Naive thymus-derived CD4-positive, alpha-beta T cell (primary cell): ENCODE results near the gene LMCD1. TPM values are rescaled to one million over a fixed set of nuclear protein-coding genes. Genes with fewer than 3 reads are reported as not detected.
"Not testable (repeated sequence)": the region's sequence is repeated elsewhere in the genome, so short reads cannot be mapped to it uniquely, and the experiment has no call there.

ENCODE experiments used
- ATAC-seq: fragments of 150-1000 bp; cut with Tn5 transposase; 2 replicates; pipeline ENCODE4 v1.10.0; 2021; ENCODE audit warnings: mild to moderate bottlenecking, moderate library complexity
- CTCF ChIA-PET: fragments of 350-600 bp; sonication (Branson Sonifier 250); formaldehyde crosslinking; loops from one replicate; lab custom pipeline; 2021; ENCODE audit warnings: antibody characterized with exemption; lab: Charles Lee
- POLR2A ChIA-PET: fragments of 350-600 bp; sonication (Branson Sonifier 250); formaldehyde crosslinking; loops from one replicate; lab custom pipeline; 2021; ENCODE audit warnings: antibody characterized with exemption, inconsistent platforms; lab: Charles Lee
- DNase-seq, 9 donors: peaks; one replicate each; pipeline versions ENCODE4 v3.0.0 to v3.0.0-alpha.2; 2020 to 2022; ENCODE audit warnings: mixed read lengths in 1 of 9
- H3K27ac ChIP-seq: one replicate; pipeline ENCODE4 v1.7.0; 2013; ENCODE audit warnings: mild to moderate bottlenecking, low read depth, low read length, moderate library complexity
- H3K27me3 ChIP-seq, 2 donors: one replicate each; pipeline ENCODE4 v1.7.0; 2013; ENCODE audit warnings: low read length in 2 of 2, mild to moderate bottlenecking in 2 of 2, moderate library complexity in 2 of 2; ENCODE audit not compliant: control insufficient read depth in 2 of 2, insufficient read depth in 2 of 2
- H3K36me3 ChIP-seq, 3 experiments: 1 replicate in 2 of 3; 2 replicates in 1 of 3; pipeline ENCODE4 v1.7.0; 2013; ENCODE audit warnings: low read length in 3 of 3, mild to moderate bottlenecking in 3 of 3, moderate library complexity in 1 of 3; ENCODE audit not compliant: insufficient read depth in 3 of 3, control insufficient read depth in 2 of 3
- H3K4me1 ChIP-seq, 2 donors: one replicate each; pipeline ENCODE4 v1.7.0; 2013; ENCODE audit warnings: low read length in 2 of 2, mild to moderate bottlenecking in 2 of 2, moderate library complexity in 1 of 2; ENCODE audit not compliant: control insufficient read depth in 2 of 2, insufficient read depth in 2 of 2
- H3K4me3 ChIP-seq: 2 replicates; pipeline ENCODE4 v1.7.0; 2013; ENCODE audit warnings: mild to moderate bottlenecking, low read length
- H3K9me3 ChIP-seq, 3 experiments: 1 replicate in 2 of 3; 2 replicates in 1 of 3; pipeline ENCODE4 v1.7.0; 2013; ENCODE audit warnings: low read length in 3 of 3; ENCODE audit not compliant: control insufficient read depth in 2 of 3
- H3K27ac Mint-ChIP-seq, 9 donors: one replicate each; pipeline ENCODE4 v1.8.0; 2020 to 2022; ENCODE audit warnings: mixed read lengths in 9 of 9, mild to moderate bottlenecking in 8 of 9, moderate library complexity in 5 of 9, inconsistent platforms in 2 of 9
- H3K27me3 Mint-ChIP-seq, 5 donors: one replicate each; pipeline ENCODE4 v1.8.0; 2021 to 2022; ENCODE audit warnings: mixed read lengths in 5 of 5, mild to moderate bottlenecking in 1 of 5
- H3K36me3 Mint-ChIP-seq, 5 donors: one replicate each; pipeline ENCODE4 v1.8.0; 2020 to 2022; ENCODE audit warnings: mixed read lengths in 5 of 5, mild to moderate bottlenecking in 3 of 5, inconsistent platforms in 1 of 5
- H3K4me1 Mint-ChIP-seq, 7 donors: one replicate each; pipeline ENCODE4 v1.8.0; 2020 to 2022; ENCODE audit warnings: mixed read lengths in 7 of 7, mild to moderate bottlenecking in 3 of 7, inconsistent platforms in 1 of 7
- H3K4me3 Mint-ChIP-seq, 10 donors: one replicate each; pipeline ENCODE4 v1.8.0; 2020 to 2022; ENCODE audit warnings: mild to moderate bottlenecking in 10 of 10, mixed read lengths in 10 of 10, moderate library complexity in 6 of 10, inconsistent platforms in 2 of 10
- H3K9me3 Mint-ChIP-seq, 11 donors: one replicate each; pipeline ENCODE4 v1.8.0; 2020 to 2022; ENCODE audit warnings: mixed read lengths in 11 of 11, mild to moderate bottlenecking in 4 of 11, inconsistent platforms in 1 of 11, moderate library complexity in 1 of 11
- intact Hi-C, 2 donors: fragments of 100-400 bp; cut with micrococcal nuclease; formaldehyde crosslinking; loops; one replicate each; pipeline ENCODE4 v1.15.1; 2023
- polyA plus RNA-seq, 2 donors: library from polyadenylated mRNA; unstranded; fragments of 300-500 nt; fragmentation: Illumina TruSeq; gene quantifications; one replicate each; pipeline ENCODE4 v1.2.3, GENCODE V29; 2021
- total RNA-seq, 6 experiments: library from RNA in 5 of 6; stranded (reverse) in 5 of 6; gene quantifications; 1 replicate in 5 of 6; 2 replicates in 1 of 6; pipeline ENCODE4 v1.2.3 and lab custom pipeline; 2021 to 2026

The LMCD1 gene
- total and polyA plus RNA-seq, 7 experiments from 2014 or later, result 0.56 TPM; not detected in 6

GRCh38 chr3:8576436-8576835 is 74.8 kb downstream of the LMCD1 start:
- Mint-ChIP-seq H3K4me3 (no peak overlapping the region), H3K27ac (no peak overlapping the region), H3K9me3 (peaks cover 0 to 6% (median 0%) of the 10 kb centered on the region in 11 donors), H3K4me1 (peaks cover 0 to 3% (median 1%) of the 10 kb centered on the region in 7 donors), H3K36me3 (no peaks in the 10 kb centered on the region), H3K27me3 (peaks cover 0 to 7% (median 4%) of the 10 kb centered on the region in 5 donors)
- Histone ChIP-seq H3K27ac (no peak overlapping the region), H3K4me1 (no peaks in the 10 kb centered on the region), H3K36me3 (no peaks in the 10 kb centered on the region), H3K9me3 (no peaks in the 10 kb centered on the region), H3K4me3 (no peak overlapping the region), H3K27me3 (no peaks in the 10 kb centered on the region)
- DNase-seq, result no peak
- no peak for ATAC-seq
- intact Hi-C loops, result no loop called here
- CTCF ChIA-PET, result no interaction called here
- POLR2A ChIA-PET, result no interaction called here

DNA sequence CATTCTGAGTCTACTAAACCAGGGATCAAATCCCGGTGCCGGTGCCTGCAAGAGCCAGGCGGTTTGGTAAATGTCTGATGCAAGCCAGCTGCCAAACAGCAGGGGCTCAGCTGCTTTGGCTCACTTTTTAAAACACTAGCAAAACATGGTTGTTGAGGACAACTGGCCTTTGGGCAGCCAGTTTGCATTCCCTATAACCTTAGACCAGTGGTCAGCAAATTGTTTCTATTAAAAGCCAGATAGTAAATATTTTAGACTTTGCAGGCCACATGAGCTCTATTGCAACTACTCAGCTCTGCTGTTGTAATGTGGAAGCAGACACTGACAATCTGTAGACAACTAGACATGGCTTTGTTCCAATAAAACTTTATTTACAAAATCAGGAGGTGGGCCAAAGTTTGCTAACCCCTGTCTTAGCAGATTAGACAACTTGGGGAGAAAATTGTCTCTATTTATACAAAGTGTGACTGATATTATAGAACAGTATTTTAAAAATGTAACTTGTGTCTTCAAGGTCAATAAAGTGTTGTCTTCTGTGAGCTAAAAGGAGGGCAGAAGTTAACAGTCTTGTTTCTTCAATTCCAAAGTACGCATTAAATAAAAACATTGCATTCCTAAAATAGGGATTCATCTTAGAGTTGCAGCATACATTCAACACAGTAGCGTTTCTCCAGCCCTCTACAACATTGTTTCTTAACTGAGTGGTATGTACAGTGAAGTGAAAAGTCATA is 75.4 kb downstream of the LMCD1 start:
- DNase-seq (no peak), ATAC-seq (no peak)
- ChIA-PET POLR2A (no interaction called here), CTCF (no interaction called here)
- Histone ChIP-seq H3K4me1 (no peaks in the 10 kb centered on the region), H3K9me3 (no peaks in the 10 kb centered on the region), H3K27ac (no peak overlapping the region), H3K36me3 (no peaks in the 10 kb centered on the region), H3K27me3 (no peaks in the 10 kb centered on the region), H3K4me3 (no peak overlapping the region)
- no peak overlapping the region for H3K27ac Mint-ChIP-seq
- no peak overlapping the region for H3K4me3 Mint-ChIP-seq
- peaks cover 0 to 6% (median 0%) of the 10 kb centered on the region in 11 donors for H3K9me3 Mint-ChIP-seq
- intact Hi-C loops, result no loop called here
- H3K36me3 Mint-ChIP-seq, result no peaks in the 10 kb centered on the region
- peaks cover 0 to 7% (median 4%) of the 10 kb centered on the region in 5 donors for H3K27me3 Mint-ChIP-seq
- H3K4me1 Mint-ChIP-seq, result peaks cover 0 to 2% (median 0%) of the 10 kb centered on the region in 7 donors

DNA sequence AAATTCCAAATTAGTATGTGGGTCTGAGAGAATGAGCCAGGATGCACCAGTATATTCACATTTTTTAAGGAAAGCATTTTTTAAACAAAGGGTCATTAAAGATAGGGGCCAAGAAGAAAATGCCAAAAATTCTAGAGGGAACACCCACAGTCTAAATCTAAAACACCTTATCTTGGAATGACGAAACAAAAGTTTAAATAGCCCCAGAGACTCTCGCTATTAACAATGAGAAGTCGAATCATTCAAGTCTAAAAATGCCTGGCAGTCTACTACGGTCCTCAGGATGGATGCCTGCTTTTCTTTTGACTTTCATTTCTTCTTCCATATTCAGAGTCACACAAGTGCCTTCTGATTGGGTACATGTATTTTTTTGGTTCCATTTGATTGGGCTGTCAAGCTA is 76.7 kb downstream of the LMCD1 start:
- Mint-ChIP-seq H3K36me3 (no peaks in the 10 kb centered on the region), H3K27ac (no peak overlapping the region), H3K27me3 (peaks cover 0 to 7% (median 4%) of the 10 kb centered on the region in 5 donors), H3K4me3 (no peak overlapping the region), H3K4me1 (peaks cover 0 to 2% (median 0%) of the 10 kb centered on the region in 7 donors), H3K9me3 (peaks cover 0 to 6% (median 0%) of the 10 kb centered on the region in 11 donors)
- H3K4me1 ChIP-seq, result no peaks in the 10 kb centered on the region
- ChIA-PET POLR2A (no interaction called here), CTCF (interaction anchor here (0.7 kb wide), 1 partner anchor 66 kb away, joined by 3 read pairs; the partner anchor contains the start of gene SSUH2)
- H3K27ac ChIP-seq, result no peak overlapping the region
- ATAC-seq (no peak), DNase-seq (no peak)
- no peaks in the 10 kb centered on the region for H3K36me3 ChIP-seq
- H3K4me3 ChIP-seq, result no peak overlapping the region
- intact Hi-C loops, result no loop called here
- H3K9me3 ChIP-seq, result no peaks in the 10 kb centered on the region
- no peaks in the 10 kb centered on the region for H3K27me3 ChIP-seq

- H3K36me3 ChIP-seq, result no peaks in the 10 kb centered on the region
- peaks cover 0 to 2% (median 0%) of the 10 kb centered on the region in 7 donors for H3K4me1 Mint-ChIP-seq
- intact Hi-C loops, result no loop called here
- DNase-seq (no peak), ATAC-seq (no peak)
- no peaks in the 10 kb centered on the region for H3K36me3 Mint-ChIP-seq
- no peaks in the 10 kb centered on the region for H3K9me3 ChIP-seq
- H3K27ac Mint-ChIP-seq, result no peak overlapping the region
- H3K27ac ChIP-seq, result no peak overlapping the region
- H3K4me1 ChIP-seq, result no peaks in the 10 kb centered on the region
- POLR2A ChIA-PET, result no interaction called here
- peaks cover 0 to 7% (median 4%) of the 10 kb centered on the region in 5 donors for H3K27me3 Mint-ChIP-seq
- no peak overlapping the region for H3K4me3 Mint-ChIP-seq
- H3K9me3 Mint-ChIP-seq, result peaks cover 0 to 6% (median 0%) of the 10 kb centered on the region in 11 donors
- no peaks in the 10 kb centered on the region for H3K27me3 ChIP-seq
- no peak overlapping the region for H3K4me3 ChIP-seq
- CTCF ChIA-PET, result no interaction called here
Observed at GRCh38 chr3:8579096-8579495, 77.5 kb downstream of the LMCD1 start.

DNA sequence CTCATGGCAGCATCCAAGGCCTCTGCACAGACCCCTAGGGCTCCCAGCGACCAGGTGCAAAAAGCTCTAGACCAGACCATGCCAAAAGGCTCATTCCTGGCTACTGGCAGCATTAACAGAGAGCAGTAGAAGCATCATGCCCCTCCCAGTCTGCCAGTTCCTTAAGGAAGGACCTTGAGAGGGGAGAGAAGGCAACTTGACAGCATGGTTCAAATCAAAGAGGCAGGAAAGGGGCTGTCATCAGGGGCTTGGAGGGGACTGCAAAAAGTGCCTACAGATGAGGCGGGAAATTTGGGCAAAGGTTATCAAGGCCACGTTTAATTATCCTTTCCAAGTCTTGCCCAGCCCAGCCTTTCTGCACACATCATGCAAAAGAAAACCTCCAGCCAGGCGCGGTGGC is 78.3 kb downstream of the LMCD1 start:
- ATAC-seq, result no peak
- no peak overlapping the region for H3K4me3 ChIP-seq
- no peaks in the 10 kb centered on the region for H3K36me3 ChIP-seq
- intact Hi-C loops, result no loop called here
- H3K9me3 Mint-ChIP-seq, result peaks cover 0 to 6% (median 0%) of the 10 kb centered on the region in 11 donors
- no peaks in the 10 kb centered on the region for H3K36me3 Mint-ChIP-seq
- H3K27me3 Mint-ChIP-seq, result peaks cover 0 to 9% (median 4%) of the 10 kb centered on the region in 5 donors
- no peak for DNase-seq
- no peak overlapping the region for H3K27ac ChIP-seq
- H3K4me1 ChIP-seq, result no peaks in the 10 kb centered on the region
- ChIA-PET CTCF (interaction anchor here (0.7 kb wide), 1 partner anchor 58 kb away, joined by 4 read pairs; no protein-coding TSS in a partner anchor), POLR2A (no interaction called here)
- no peaks in the 10 kb centered on the region for H3K9me3 ChIP-seq
- H3K4me1 Mint-ChIP-seq, result peaks cover 0 to 2% (median 0%) of the 10 kb centered on the region in 7 donors
- H3K27me3 ChIP-seq, result no peaks in the 10 kb centered on the region
- no peak overlapping the region for H3K4me3 Mint-ChIP-seq
- H3K27ac Mint-ChIP-seq, result no peak overlapping the region

DNA sequence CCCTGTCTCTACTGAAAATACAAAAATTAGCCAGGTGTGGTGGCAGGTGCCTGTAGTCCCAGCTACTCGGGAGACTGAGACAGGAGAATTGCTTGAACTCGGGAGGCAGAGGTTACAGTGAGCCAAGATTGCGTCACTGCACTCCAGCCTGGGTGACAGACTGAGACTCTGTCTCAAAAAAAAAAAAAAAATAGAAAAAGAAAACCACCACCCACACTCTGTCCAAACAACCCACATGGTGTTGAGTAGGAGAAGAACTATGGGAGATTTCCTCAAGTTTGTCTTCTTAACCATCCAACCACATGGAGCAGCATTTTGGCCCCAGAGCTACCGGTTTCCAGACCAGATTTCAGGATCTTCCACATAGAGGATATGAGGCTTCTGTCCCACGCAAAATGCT is 78.8 kb downstream of the LMCD1 start:
- H3K27me3 ChIP-seq, intact Hi-C loops: not testable (repeated sequence)

More for the DNA sequence above, 78.8 kb downstream of the LMCD1 start:
- DNase-seq, H3K4me3 ChIP-seq, H3K9me3 ChIP-seq, H3K4me3 Mint-ChIP-seq, H3K36me3 ChIP-seq, H3K27ac ChIP-seq, H3K9me3 Mint-ChIP-seq, H3K27ac Mint-ChIP-seq, POLR2A ChIA-PET, H3K4me1 Mint-ChIP-seq, H3K4me1 ChIP-seq, H3K36me3 Mint-ChIP-seq, ATAC-seq: not testable (repeated sequence)
- H3K27me3 Mint-ChIP-seq, result peaks cover 0 to 11% (median 4%) of the 10 kb centered on the region in 5 donors
- CTCF ChIA-PET, result interaction anchor here (0.7 kb wide), 1 partner anchor 58 kb away, joined by 4 read pairs; no protein-coding TSS in a partner anchor
